ENCODE results near the gene OTUD4. TPM values are rescaled to one million over a fixed set of nuclear protein-coding genes. Genes with fewer than 3 reads are reported as not detected.
"Not testable (repeated sequence)": the region's sequence is repeated elsewhere in the genome, so short reads cannot be mapped to it uniquely, and the experiment has no call there.

OTUD4 gene
- total RNA-seq, 1 donor from 2014 or later = 37.6 TPM

- H3K27ac ChIP-seq (replicated peaks) = no peak overlapping the region
- no peaks in the 10 kb centered on the region for H3K27me3 ChIP-seq (ENCODE audit: low read depth)
- no peak for DNase-seq
- no peak overlapping the region for H3K4me3 ChIP-seq
- H3K36me3 ChIP-seq = peaks cover 87% of the 10 kb centered on the region
- H3K9me3 ChIP-seq (replicated peaks) = no peaks in the 10 kb centered on the region
- intact Hi-C loops (cut with micrococcal nuclease) = no loop called here
- no peak for TF ChIP-seq CTCF (IDR thresholded peaks at IDR 0.05; ENCODE audit: borderline replicate concordance)
- peaks cover 14% of the 10 kb centered on the region for H3K4me1 ChIP-seq
These were observed 31.4 kb downstream of the OTUD4 start for GRCh38 chr4:145148980-145149379.

GRCh38 chr4:145136219-145136618 is 44.2 kb downstream of the OTUD4 start:
- DNase-seq; H3K27ac ChIP-seq (replicated peaks); H3K27me3 ChIP-seq (ENCODE audit: low read depth); H3K9me3 ChIP-seq (replicated peaks); H3K4me3 ChIP-seq; intact Hi-C loops (cut with micrococcal nuclease): not testable (repeated sequence)
- H3K36me3 ChIP-seq = peaks cover 44% of the 10 kb centered on the region
- H3K4me1 ChIP-seq = peaks cover 12% of the 10 kb centered on the region

GRCh38 chr4:145132511-145133098 is 47.8 kb downstream of the OTUD4 start:
- no peaks in the 10 kb centered on the region for H3K9me3 ChIP-seq (replicated peaks)
- peaks cover 12% of the 10 kb centered on the region for H3K4me1 ChIP-seq
- H3K27ac ChIP-seq (replicated peaks) = no peak overlapping the region
- H3K4me3 ChIP-seq = no peak overlapping the region
- peaks cover 28% of the 10 kb centered on the region for H3K36me3 ChIP-seq
- H3K27me3 ChIP-seq (ENCODE audit: low read depth) = no peaks in the 10 kb centered on the region
- intact Hi-C loops (cut with micrococcal nuclease) = no loop called here
- no peak for DNase-seq
- no peak for TF ChIP-seq CTCF (IDR thresholded peaks at IDR 0.05; ENCODE audit: borderline replicate concordance)

- Histone ChIP-seq H3K4me3 (no peak overlapping the region), H3K36me3 (peaks cover 28% of the 10 kb centered on the region)
- no peak for DNase-seq
These were observed 48.5 kb downstream of the OTUD4 start for GRCh38 chr4:145131848-145132247.

GRCh38 chr4:145130788-145131399 is 49.5 kb downstream of the OTUD4 start:
- no peak for DNase-seq
- H3K27me3 ChIP-seq (ENCODE audit: low read depth) = no peaks in the 10 kb centered on the region
- no peak for TF ChIP-seq CTCF (IDR thresholded peaks at IDR 0.05; ENCODE audit: borderline replicate concordance)
- H3K9me3 ChIP-seq (replicated peaks) = no peaks in the 10 kb centered on the region
- peaks cover 12% of the 10 kb centered on the region for H3K4me1 ChIP-seq
- H3K36me3 ChIP-seq = peaks cover 38% of the 10 kb centered on the region
- intact Hi-C loops (cut with micrococcal nuclease) = no loop called here
- H3K27ac ChIP-seq (replicated peaks) = no peak overlapping the region
- no peak overlapping the region for H3K4me3 ChIP-seq

More at GRCh38 chr4:145131848-145132247, 48.5 kb downstream of the OTUD4 start:
- no peak for TF ChIP-seq CTCF (IDR thresholded peaks at IDR 0.05; ENCODE audit: borderline replicate concordance)
- intact Hi-C loops (cut with micrococcal nuclease) = no loop called here
- Histone ChIP-seq H3K4me1 (peaks cover 12% of the 10 kb centered on the region), H3K27ac (replicated peaks) (no peak overlapping the region), H3K27me3 (ENCODE audit: low read depth) (no peaks in the 10 kb centered on the region), H3K9me3 (replicated peaks) (no peaks in the 10 kb centered on the region)

- Histone ChIP-seq H3K27me3 (ENCODE audit: low read depth) (no peaks in the 10 kb centered on the region), H3K27ac (replicated peaks) (no peak overlapping the region), H3K9me3 (replicated peaks) (no peaks in the 10 kb centered on the region), H3K4me1 (peaks cover 12% of the 10 kb centered on the region), H3K36me3 (peaks cover 45% of the 10 kb centered on the region), H3K4me3 (no peak overlapping the region)
- intact Hi-C loops (cut with micrococcal nuclease) = no loop called here
- DNase-seq = no peak
- TF ChIP-seq CTCF (IDR thresholded peaks at IDR 0.05; ENCODE audit: borderline replicate concordance) = no peak
These were observed 50.3 kb downstream of the OTUD4 start for GRCh38 chr4:145130130-145130529.

Measured in left ventricle myocardium inferior (tissue), 1 donor.